Fibroblast of skin of abdomen (primary cell): Measurements from ENCODE around the gene C2orf68.
"Not testable (repeated sequence)": the region's sequence is repeated elsewhere in the genome, so short reads cannot be mapped to it uniquely, and the experiment has no call there.

Source experiments
- DNase-seq: peaks from one replicate; pipeline ENCODE4 v3.0.0-alpha.2; 2013

C2orf68 gene

DNA sequence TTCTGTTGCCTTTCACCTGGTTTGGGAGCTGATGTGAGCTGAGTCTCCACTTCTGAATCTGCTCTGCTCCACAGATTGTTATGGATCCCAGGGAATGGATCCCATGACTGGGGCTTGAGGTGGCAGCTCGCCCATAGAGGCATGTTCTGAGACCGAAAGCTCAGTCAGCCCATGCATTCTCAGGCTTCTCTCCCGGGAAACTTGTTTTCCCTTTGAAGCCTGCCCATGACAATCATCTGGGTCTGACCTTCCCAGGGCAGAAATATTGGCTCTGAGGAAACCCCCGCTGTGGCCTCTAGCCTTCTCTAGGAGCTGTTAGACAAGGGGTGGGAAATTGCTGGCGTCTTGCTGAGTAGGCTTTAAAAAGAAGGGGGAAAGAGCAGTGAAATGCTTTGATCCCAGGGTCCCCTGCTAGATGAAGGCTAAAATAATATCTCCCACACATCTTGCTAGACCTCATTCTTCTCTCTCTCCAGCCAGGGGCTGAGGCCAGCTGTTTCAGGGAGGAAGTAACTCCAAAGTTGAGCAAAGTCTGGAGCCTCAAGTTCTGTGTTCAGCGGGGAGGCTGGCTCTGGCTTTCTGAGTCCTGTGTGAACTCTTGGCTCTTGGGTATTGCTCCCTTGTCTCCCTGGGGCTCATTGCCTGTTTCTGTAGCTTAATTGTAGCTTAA is 32.5 kb downstream of the C2orf68 start:
- no peak for DNase-seq

DNA sequence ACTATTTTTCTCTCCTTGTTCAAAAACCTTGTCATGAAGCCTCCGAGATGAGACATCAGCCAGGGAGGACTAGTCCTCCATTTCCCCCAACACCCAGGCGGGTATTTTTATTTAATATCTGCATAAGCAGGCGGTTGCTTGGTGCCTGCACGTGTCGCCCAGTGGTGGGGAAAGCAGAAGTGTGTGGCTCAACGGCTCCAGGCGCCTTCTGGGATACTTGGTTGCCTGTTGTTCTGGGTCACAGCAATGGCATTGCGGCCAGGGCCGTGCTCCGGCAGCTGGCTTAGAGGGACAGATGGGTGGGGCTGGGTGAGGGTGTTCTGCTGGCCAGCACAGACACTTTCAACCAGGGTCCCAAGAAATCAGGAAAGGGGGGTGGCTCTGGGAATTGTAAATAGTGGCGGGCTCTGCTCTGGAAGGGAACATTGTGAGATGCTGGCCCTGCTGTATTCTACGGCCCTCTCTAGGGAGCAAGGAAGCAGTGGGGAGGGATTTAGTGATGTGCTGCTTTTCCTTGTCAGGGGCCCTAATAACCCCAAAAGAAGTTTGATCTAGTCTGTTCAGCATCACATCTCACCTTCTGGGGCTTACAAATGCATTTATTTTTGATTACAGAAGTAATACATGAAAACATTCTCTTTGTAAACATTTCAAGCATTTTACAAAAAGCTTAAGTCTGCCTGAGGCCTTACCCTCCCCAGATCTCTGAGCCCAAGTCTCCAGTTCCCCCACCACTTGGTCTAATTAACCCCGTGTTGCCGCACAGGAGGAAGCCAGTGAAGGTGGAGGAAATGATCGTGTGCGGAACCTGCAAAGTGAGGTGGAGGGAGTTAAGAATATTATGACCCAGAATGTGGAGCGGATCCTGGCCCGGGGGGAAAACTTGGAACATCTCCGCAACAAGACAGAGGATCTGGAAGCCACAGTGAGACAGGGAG is 33.4 kb downstream of the C2orf68 start:
- DNase-seq, result no peak

DNA sequence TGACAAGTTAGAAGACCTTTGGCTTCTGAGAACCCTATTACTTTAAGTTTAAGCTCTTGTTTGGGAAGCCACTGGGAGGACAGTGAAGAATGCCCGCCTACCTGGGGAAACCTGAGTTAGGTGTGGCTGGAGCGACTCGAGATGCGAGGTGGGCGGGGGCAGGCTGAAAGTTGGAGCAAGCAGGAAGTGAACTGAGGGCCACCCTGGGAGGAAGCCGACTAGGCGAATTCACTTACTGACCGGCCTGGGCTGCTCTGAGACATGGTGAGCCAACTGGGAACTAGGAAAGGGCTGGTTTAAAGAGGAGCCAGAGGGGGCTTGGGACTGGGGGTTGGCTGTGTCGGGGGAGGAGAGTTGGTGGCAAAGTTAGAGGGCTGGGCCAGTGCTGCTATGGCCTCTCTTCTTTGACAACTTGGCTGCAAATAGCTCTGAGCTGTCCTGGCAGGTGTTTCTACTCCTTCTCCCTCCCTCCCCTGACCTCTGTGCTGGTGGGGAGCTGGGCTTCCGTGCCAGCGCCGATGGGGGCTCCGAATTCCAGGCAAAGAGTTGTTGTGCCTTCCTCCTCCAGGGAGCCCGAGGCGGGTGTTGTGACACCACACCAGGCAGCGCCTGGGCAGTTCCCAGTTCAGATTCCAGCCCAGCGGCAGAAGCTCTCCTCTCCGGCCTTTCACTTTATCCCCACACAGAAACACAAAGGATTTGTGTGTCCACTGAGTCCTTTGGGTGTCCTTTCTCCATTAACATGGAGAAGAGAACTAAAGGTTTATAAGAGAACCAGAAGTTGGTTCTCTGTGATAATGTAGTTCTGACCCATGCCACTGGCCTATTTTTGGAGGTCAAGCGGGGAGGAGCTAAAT is 34.3 kb downstream of the C2orf68 start, which contains the start of gene VAMP8:
VAMP8 (plus strand) TSS at position 201 of the 857 bp plus-strand sequence; CDS start at position 262, 61 bp downstream.
- no peak for DNase-seq

DNA sequence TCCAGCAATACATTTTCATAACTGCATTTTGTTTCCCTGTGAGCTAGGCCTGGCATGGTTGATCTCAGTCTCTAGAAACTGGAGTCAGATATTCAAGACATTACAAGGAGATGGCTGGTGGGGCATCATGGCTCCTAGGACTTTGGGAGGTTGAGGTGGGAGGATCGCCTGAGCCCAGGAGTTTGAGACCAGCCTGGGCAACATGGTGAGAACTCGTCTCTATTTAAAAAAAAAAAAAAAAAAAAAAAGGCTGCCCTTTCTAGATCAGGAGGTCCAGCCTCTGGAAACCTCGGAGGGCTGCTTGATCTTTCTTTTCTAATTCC is 34.8 kb downstream of the C2orf68 start:
- no peak for DNase-seq

DNA sequence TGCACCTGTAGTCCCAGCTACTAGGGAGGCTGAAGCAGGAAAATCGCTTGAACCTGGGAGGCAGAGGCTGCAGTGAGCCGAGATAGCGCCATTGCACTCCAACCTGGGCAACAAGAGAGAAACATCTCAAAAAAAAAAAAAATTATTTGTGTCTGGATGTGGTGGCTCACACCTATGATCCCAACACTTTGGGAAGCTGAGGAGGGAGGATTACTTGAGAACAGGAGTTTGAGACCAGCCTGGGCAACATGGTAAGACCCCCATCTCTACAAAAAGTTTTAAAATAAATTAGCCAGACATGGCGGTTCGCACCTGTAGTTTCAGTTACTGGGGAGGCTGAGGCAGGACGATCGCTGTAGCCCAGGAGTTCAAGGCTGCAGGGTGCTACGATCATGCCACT is 36.1 kb downstream of the C2orf68 start:
- no peak for DNase-seq

DNA sequence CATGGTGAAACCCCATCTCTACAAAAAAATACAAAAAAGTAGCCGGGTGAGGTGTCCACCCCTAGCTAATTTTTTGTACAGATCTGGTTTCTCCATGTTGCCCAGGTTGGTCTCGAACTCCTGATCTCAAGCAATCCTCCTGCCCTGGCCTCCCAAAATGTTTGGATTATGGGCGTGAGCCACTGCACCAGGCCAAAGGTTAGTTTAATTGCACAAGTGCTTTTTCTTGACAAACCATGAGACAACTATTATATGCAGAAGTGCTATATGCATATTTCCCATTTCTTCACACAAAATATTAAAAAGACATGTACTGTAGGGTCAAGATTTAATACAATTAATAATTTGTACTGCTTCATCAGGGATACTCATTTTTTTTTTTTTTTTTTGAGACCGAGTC is 45.6 kb downstream of the C2orf68 start:
- no peak for DNase-seq

DNA sequence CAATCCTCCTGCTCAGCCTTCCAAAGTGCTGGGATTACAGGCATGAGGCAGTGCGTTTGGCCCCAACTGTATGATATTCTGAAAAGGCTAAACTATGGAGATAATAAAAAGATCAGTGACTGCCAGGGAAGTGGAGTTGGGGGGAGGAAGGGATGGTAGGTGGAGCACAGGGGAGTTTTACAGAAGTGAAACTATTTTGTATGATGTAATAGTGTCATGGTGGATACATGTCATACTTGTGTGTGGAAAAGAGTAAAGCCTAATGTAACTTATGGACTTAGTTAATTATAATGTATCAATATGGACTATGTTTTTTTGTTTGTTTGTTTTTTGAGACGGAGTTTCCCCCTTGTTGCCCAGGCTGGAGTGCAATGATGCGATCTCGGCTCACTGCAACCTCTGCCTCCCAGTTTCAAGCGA is 47.7 kb downstream of the C2orf68 start:
- no peak for DNase-seq

DNA sequence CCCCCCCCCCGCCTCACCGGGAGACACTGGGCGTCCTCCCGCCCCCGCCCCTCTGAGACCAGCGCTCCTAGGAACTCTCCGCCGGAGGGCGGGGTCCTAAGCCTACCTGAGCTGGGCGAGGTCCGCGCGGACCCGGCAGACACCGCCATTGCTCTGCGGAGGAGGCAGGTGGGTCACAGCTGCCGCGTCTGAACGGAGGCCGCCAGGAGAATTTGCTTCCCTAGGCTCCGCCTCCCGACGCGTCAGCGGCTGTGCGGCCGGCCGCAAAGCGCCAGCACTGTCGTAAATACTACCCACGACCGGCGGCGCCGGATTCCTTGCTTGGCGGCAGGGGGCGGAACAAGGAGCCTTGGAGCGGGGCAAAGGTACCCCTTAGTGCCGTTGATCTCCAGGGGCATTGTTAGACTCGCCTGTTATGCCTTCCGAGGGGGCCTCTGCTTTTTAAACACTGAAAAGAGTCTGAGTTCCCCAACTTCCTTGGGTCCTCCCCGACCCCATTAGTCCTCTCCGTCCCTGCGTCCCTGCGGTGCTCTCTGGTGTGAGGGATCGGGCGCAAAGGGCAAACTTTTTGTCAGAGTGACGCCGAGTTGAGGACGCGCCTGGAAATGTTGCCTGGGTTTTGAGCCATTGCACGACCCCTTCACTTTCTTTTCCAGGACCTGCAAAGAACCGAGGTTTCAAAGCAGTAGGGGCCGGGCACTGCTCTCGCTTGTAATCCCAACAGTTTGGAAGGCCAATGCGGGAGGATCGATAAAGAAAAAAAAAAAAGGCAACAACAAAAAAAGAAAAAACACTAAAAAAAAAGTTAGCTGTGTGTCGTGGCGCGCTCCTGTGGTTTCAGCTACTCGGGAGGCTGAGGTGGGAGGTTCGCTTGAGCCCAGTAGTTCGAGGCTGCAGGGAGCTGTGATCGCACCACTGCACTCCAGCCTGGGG is 50.3 kb downstream of the C2orf68 start, which contains the start of gene GGCX:
GGCX (minus strand) TSS at position 214 of the 933 bp plus-strand sequence; CDS start at position 149, 65 bp downstream.
- peak; percentile 92 for DNase-seq

DNA sequence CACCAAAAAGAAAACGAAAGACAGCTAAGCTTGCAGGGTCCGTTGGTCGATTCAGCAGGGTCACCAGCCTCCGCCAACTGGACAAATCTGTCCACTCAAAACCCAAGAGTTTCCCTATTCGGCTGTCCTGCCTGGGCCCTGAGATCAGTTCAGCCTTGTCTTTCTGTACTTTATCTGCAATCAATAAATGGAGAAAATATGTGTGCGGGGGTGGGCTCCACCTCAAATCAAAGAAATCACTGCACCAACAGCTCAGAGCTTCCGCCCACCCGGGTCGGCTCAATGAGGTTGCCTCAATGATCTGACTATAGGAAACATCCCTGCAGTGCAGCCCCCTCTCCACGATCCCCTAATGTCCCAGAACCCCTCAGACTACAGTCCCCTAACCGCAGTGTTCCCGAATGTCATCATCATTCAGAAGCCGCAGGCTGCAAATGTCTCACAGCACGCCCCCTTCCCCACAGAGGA is 51.0 kb downstream of the C2orf68 start:
- no peak for DNase-seq

DNA sequence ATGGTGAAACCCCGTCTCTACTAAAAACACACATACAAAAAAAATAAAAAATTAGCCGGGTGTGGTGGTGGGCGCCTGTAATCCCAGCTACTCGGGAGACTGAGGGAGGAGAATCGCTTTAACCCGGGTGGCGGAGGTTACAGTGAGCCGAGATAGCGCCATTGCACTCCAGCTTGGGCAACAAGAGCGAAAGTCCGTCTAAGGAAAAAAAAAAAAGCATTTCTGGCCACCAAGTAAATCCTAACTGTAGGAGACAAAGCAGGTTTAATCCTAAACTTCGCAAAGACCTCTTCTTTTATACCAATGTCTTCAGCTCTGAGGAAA is 51.5 kb downstream of the C2orf68 start:
- DNase-seq, result not testable (repeated sequence)

DNA sequence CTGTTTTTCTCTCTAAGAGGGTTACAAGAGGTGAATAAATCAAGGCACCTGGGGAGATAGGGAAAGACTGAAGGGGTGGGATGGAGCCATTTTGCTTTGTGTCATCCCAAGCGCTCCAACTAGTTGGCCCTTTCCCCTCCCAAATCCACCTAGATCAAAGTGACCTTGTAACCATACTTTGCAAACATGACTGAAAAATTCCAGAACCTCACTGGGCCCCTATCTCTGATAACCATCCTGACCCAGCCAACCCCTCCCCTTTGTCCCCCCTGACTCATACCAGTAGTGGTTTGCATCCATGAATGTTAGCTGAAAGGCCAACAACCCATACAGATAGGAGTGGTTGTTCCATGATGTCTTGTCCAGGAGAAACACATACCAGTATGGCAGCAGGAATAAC is 53.7 kb downstream of the C2orf68 start:
- no peak for DNase-seq

DNA sequence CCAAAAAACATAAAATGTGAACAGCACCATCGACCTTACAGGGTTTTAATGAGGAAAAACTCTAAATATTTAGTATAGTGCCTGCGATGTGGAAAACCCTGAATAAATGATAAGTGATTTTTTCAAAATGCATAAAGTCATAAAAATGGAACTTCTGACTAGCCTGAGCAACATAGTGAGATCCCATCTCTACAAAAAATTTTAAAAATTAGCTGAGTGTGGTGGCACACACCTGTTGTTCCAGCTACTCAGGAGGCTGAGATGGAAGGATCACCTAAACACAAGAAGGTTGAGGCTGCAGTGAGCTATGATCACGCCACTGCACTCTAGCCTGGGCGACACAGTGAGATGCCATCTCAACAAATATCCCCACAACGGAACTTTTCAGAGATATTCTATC is 54.7 kb downstream of the C2orf68 start:
- DNase-seq, result no peak
